GM10847 (cell line): ENCODE data around the gene IGDCC3.

ENCODE experiments used
- POLR2A ChIP-seq: IDR thresholded peaks from 2 replicates; pipeline ENCODE4 v1.6.1; 2011; ENCODE audit not compliant: insufficient read length; ENCODE audit errors: extremely low read depth

Gene IGDCC3

GRCh38 chr15:65377976-65378366, at the start of gene IGDCC3:
Gene IGDCC3, minus strand, starts transcription at chr15:65378002. Its CDS starts 214 bp downstream, at chr15:65377788.
- TF ChIP-seq POLR2A = no peak

- TF ChIP-seq POLR2A = no peak
Observed at GRCh38 chr15:65426216-65426853, 48.5 kb upstream of the IGDCC3 start.

- no peak for TF ChIP-seq POLR2A
Observed at GRCh38 chr15:65424683-65425082, 46.9 kb upstream of the IGDCC3 start.

GRCh38 chr15:65423976-65424679, 46.3 kb upstream of the IGDCC3 start:
- TF ChIP-seq POLR2A = no peak

- no peak for TF ChIP-seq POLR2A
Observed at GRCh38 chr15:65423150-65423975, 45.6 kb upstream of the IGDCC3 start.

DNA sequence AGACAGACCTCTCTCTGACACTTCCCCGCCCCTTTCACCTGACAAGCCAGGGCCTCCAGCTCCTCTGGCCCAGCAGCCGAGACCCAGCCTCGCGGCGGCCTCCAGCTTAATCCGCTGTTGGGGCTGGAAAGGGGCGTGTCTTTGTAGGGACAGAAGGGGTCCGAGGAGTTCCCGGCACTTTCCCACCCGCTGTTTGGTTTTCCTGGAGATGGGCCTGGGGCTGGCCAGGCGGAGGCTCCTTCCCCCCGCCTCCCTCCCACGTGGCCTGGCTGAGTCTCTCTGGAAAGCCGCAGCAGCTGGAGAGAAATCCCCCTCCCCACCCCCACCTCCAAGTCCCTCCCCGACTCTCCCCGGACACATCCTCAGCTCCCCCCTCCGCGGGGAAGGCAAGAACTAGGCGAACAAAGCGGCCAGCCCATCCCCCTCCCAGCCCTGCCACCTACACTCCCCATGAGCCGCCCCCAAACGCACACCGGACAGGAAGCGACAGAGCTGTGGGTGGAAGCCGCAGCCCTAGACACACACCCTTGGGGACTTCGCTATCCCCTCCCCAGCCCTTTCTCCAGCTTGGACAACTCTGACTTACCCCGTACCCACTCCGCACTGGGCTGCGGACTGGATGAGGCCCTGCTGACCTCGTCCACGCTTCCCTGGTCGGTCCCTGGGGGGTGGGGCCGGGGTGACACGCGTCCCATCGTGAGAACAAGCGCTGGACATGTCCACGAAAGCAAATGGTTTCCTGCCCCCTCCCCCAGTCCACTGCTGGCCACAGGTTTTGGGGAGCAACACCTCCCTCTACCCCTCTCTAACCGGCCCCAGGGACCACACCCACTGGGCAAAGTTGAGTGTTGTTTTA, 43.8 kb upstream of the IGDCC3 start:
- TF ChIP-seq POLR2A = no peak

- TF ChIP-seq POLR2A = no peak
Observed at GRCh38 chr15:65420975-65421359, 43.2 kb upstream of the IGDCC3 start.

DNA sequence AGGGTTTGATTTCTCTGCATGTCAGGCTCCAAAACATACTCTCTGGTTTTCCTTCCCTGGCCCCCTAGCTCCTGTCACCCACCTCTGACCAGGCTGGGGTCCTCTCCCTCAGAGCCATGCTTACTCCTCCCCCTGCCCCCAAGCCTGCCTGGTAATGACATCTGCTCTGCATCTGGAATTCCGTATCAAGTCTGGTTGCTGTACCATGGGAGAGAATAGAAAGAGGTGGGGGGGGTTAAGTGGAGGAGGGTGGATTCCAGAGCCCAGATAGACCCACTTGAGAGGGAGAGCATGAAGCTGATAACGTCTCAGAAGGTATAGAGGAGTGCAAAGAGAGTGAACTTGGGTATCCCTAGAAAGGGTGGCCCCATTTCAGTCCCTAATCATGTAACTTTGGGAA, 40.8 kb upstream of the IGDCC3 start:
- no peak for TF ChIP-seq POLR2A

DNA sequence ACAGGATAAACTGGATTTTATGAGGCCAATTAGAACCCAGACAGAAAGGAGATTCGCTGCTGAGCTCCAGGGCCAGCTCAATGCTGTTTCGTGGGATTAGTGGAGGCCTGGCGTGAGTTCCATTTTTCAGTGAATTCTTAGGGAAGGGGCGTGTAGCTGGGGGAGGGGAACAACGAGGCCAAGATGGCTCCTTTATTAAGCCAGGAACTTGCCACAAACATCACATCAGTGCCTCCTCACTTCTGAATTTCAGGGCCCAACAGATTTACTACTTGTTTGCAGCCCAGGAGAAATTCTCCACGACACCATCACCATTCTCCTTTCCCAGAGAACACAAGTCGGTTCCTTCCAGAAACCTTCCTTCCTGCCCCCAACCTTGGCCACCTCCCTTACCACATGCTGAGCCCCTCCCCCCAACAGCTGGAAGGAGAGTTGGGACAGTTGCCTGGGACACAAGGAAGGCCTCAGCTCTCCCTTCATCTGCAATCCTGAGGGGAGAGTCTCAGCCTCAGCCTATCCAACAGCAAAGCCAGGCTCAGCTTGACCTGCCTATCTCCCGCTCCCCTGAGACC, 39.1 kb upstream of the IGDCC3 start:
- TF ChIP-seq POLR2A = no peak

GRCh38 chr15:65414841-65415621, 37.2 kb upstream of the IGDCC3 start:
- TF ChIP-seq POLR2A = no peak

- TF ChIP-seq POLR2A = no peak
Observed at GRCh38 chr15:65413760-65414144, 36.0 kb upstream of the IGDCC3 start.

DNA sequence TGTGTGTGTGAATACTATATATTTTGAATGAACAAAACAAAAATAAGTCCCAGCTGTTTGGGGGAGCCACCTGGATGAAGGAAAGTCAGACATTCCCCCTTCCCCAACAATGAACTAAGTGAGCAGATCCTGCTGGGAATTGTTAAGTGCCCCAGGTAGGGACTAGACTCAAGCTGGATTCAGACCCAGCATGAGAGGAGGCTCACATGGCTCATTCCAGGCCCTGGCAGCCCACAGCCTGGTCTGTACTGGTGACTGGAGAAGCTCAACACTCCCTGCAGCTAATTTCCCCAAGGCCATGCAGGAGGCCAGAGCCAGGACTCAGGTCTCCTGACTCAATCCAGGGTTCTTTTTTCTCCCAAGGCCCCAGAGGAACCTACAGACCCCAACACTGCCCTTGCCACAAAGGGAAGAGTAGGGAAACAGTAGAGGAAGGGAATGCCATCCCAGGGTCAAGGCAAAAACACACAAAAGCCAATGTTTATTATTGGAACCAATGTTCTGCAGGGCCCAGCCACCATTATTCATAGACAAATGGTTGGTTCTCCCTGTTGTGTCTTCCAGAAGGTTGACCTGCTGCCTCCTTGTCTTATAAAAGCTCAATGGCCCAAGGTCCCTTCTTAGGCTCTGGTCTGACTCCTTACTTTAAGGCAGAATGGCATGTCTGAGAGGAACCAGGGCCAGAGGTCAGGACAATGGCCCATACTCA, 35.4 kb upstream of the IGDCC3 start:
- TF ChIP-seq POLR2A = no peak

GRCh38 chr15:65412556-65412955, 34.8 kb upstream of the IGDCC3 start:
- no peak for TF ChIP-seq POLR2A
